Measurements from ENCODE around the gene MATR3.

MATR3 gene

GRCh38 chr5:139272471-139273321 lies 20.8 kb upstream of the MATR3 start:
- DNase-seq: no peak

GRCh38 chr5:139273322-139273571 lies 20.3 kb upstream of the MATR3 start:
- DNase-seq: no peak

GRCh38 chr5:139273572-139274289 lies 19.8 kb upstream of the MATR3 start:
- peak; percentile 96 for DNase-seq

- DNase-seq: no peak
These were observed 18.0 kb upstream of the MATR3 start for GRCh38 chr5:139275536-139275935.

- DNase-seq: no peak
These were observed 17.6 kb upstream of the MATR3 start for GRCh38 chr5:139275956-139276355.

- DNase-seq: no peak
These were observed 17.1 kb upstream of the MATR3 start for GRCh38 chr5:139276426-139276825.

GRCh38 chr5:139277171-139277570 lies 16.4 kb upstream of the MATR3 start:
- DNase-seq: no peak

- DNase-seq: no peak
These were observed 14.8 kb upstream of the MATR3 start for GRCh38 chr5:139278540-139279274.

GRCh38 chr5:139282197-139282557 lies 11.4 kb upstream of the MATR3 start:
- no peak for DNase-seq

GRCh38 chr5:139283252-139284166 lies 10.0 kb upstream of the MATR3 start:
- no peak for DNase-seq

- no peak for DNase-seq
These were observed 9.2 kb upstream of the MATR3 start for GRCh38 chr5:139284295-139284694.

GRCh38 chr5:139285651-139286392 lies 7.7 kb upstream of the MATR3 start:
- no peak for DNase-seq

- peak; percentile 17 for DNase-seq
These were observed 5.5 kb upstream of the MATR3 start for GRCh38 chr5:139287890-139288635.

- DNase-seq: no peak
These were observed 2.5 kb upstream of the MATR3 start for GRCh38 chr5:139291051-139291450.

GRCh38 chr5:139293202-139293506 lies 386 bp upstream of the MATR3 start:
- no peak for DNase-seq

GRCh38 chr5:139294374-139295165 lies 1.0 kb downstream of the MATR3 start:
- DNase-seq: peak; percentile 75

GRCh38 chr5:139295346-139296057 lies 2.0 kb downstream of the MATR3 start:
- DNase-seq: no peak

- DNase-seq: no peak
These were observed 2.7 kb downstream of the MATR3 start for GRCh38 chr5:139296198-139296597.

GRCh38 chr5:139296862-139297326 lies 3.4 kb downstream of the MATR3 start:
- DNase-seq: no peak
